Measurements from ENCODE around the gene FBXO10. TPM values are rescaled to one million over a fixed set of nuclear protein-coding genes. Genes with fewer than 3 reads are reported as not detected.
"Not testable (repeated sequence)": the region's sequence is repeated elsewhere in the genome, so short reads cannot be mapped to it uniquely, and the experiment has no call there.

Gene FBXO10
- total and polyA plus RNA-seq, 10 of the 15 experiments (the other 5 are each of a cell fraction or from before 2014, with no cell fraction given): 1.6 to 17.2 (median 9.6) TPM

DNA sequence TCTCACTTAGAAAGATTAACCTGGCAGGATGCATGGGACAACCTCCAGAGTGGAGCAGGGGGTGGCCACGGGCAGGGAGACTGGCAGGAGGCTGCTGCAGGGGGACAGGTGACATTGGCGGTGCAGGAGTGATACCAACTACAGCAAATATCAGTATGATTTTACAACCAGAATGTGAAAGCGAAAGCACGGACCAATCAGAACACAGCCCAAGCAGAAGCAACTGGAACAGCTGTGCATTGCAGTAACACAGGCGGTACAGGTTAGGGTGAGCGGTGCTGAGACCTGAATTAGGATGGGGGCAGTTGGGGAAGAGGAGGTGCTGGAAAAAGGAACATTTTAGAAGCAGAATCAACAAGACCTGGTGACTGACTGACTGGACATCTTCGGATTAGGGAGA, 61.2 kb downstream of the FBXO10 start (continued):
- TF ChIP-seq, protein P1, sequence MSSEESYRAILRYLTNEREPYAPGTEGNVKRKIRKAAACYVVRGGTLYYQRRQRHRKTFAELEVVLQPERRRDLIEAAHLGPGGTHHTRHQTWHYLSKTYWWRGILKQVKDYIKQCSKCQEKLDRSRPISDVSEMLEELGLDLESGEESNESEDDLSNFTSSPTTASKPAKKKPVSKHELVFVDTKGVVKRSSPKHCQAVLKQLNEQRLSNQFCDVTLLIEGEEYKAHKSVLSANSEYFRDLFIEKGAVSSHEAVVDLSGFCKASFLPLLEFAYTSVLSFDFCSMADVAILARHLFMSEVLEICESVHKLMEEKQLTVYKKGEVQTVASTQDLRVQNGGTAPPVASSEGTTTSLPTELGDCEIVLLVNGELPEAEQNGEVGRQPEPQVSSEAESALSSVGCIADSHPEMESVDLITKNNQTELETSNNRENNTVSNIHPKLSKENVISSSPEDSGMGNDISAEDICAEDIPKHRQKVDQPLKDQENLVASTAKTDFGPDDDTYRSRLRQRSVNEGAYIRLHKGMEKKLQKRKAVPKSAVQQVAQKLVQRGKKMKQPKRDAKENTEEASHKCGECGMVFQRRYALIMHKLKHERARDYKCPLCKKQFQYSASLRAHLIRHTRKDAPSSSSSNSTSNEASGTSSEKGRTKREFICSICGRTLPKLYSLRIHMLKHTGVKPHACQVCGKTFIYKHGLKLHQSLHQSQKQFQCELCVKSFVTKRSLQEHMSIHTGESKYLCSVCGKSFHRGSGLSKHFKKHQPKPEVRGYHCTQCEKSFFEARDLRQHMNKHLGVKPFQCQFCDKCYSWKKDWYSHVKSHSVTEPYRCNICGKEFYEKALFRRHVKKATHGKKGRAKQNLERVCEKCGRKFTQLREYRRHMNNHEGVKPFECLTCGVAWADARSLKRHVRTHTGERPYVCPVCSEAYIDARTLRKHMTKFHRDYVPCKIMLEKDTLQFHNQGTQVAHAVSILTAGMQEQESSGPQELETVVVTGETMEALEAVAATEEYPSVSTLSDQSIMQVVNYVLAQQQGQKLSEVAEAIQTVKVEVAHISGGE (CRISPR knock-in tag; IDR thresholded peaks at IDR 0.05): no peak
- TF ChIP-seq TCF12 (IDR thresholded peaks at IDR 0.05; ENCODE audit: low read depth, low read length) (no peak), SMC3 (IDR thresholded peaks at IDR 0.05; ENCODE audit: borderline replicate concordance, low read length) (no peak)
- TF ChIP-seq, protein P2, sequence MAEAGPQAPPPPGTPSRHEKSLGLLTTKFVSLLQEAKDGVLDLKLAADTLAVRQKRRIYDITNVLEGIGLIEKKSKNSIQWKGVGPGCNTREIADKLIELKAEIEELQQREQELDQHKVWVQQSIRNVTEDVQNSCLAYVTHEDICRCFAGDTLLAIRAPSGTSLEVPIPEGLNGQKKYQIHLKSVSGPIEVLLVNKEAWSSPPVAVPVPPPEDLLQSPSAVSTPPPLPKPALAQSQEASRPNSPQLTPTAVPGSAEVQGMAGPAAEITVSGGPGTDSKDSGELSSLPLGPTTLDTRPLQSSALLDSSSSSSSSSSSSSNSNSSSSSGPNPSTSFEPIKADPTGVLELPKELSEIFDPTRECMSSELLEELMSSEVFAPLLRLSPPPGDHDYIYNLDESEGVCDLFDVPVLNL (IDR thresholded peaks at IDR 0.05; ENCODE audit: low read depth, low read length): no peak

DNA sequence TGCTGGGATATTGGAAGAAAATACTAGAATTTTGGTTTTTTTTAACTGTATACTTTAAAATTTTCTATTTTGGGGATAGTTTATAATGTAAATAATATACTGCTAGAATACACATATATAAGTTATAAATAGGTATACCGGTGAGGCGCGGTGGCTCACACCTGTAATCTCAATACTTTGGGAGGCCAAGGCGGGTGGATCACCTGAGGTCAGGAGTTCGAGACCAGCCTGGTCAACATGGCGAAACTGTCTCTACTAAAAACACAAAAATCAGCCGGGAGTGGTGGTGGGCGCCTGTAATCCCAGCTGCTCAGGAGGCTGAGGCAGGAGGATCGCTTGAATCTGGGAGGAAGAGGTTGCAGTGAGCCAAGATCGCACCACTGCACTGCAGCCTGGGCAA, 61.8 kb downstream of the FBXO10 start:
- 97% methylated on average over 10 of the region's 10 CpGs for WGBS (ENCODE audit: insufficient coverage, insufficient replicate concordance, low lambda C conversion rate, missing lambda C conversion rate)
- DNase-seq (ENCODE audit: low read depth, low spot score); ATAC-seq; POLR2A ChIA-PET; CTCF ChIA-PET; H3K4me3 ChIP-seq; in situ Hi-C loops (cut with MboI); RAD21 ChIA-PET (ENCODE audit: unreplicated experiment); intact Hi-C loops (cut with micrococcal nuclease; ENCODE audit: unreplicated experiment); H3K27me3 ChIP-seq (replicated peaks in 1 of 2; ENCODE audit: control insufficient read depth in 2 of 2, insufficient read depth in 2 of 2, low read length in 1 of 2); H3K9me3 ChIP-seq (replicated peaks; ENCODE audit: control insufficient read depth, insufficient read depth, low read length); H3K9ac ChIP-seq (ENCODE audit: control insufficient read depth, insufficient read depth, low read length); BruUV-seq (replicated peaks); H3K4me2 ChIP-seq (ENCODE audit: control insufficient read depth, insufficient read depth); H3K36me3 ChIP-seq (ENCODE audit: control insufficient read depth in 2 of 2, insufficient read depth in 2 of 2, low read length in 1 of 2); SMC1A ChIA-PET (ENCODE audit: uncharacterized antibody, unreplicated experiment); H3K4me1 ChIP-seq (ENCODE audit: control insufficient read depth, insufficient read depth, low read length); FAIRE-seq; H2AFZ ChIP-seq (ENCODE audit: control insufficient read depth, low read depth, low read length); H3K79me2 ChIP-seq (ENCODE audit: control insufficient read depth, insufficient read depth, low read length); H4K20me1 ChIP-seq (ENCODE audit: control insufficient read depth, insufficient read depth); H3K27ac ChIP-seq (ENCODE audit: control insufficient read depth, insufficient read depth): not testable (repeated sequence)
